ENCODE data around the gene DDX31. TPM values are rescaled to one million over a fixed set of nuclear protein-coding genes. Genes with fewer than 3 reads are reported as not detected.

Gene DDX31
- total and polyA plus RNA-seq, 9 donors = 9.7 to 19.6 (median 14.1) TPM

GRCh38 chr9:132557159-132557558, 112.6 kb downstream of the DDX31 start:
- TF ChIP-seq POLR2A (IDR thresholded peaks at IDR 0.05) (no peak), EP300 (IDR thresholded peaks at IDR 0.05) (no peak), CTCF (IDR thresholded peaks at IDR 0.05) (no peak)
- intact Hi-C loops (cut with DNase I) = no loop called here
- Histone ChIP-seq H3K27me3 (no peaks in the 10 kb centered on the region), H3K9me3 (no peaks in the 10 kb centered on the region), H3K4me1 (ENCODE audit: insufficient read depth) (no peaks in the 10 kb centered on the region), H3K27ac (no peak overlapping the region), H3K36me3 (no peaks in the 10 kb centered on the region), H3K4me3 (no peak overlapping the region)
- DNase-seq = no peak
- 54 to 62% (median 55%) methylated on average over 15 of the region's 15 CpGs for WGBS, 3 donors

DNA sequence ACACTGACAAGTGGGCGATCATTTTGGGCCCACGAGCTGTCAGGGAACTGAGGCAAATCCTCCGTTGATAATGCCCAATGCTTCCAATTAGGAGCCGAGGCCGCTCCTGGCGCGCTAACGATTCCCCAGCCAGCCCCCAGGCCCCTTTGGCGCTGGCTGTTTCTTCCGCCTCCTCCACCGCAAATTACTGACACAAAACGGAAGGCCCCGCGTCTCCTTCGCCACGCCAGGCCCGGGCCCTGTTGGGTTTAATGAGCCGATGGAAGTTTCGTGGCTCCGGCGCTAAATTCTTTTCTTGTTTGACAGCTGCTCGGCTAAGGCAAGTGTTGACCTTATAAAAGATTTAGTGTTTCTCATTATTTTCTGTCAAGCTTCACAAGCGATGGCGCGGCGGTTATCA, 113.1 kb downstream of the DDX31 start:
- no peak overlapping the region for H3K4me3 ChIP-seq
- TF ChIP-seq POLR2A (IDR thresholded peaks at IDR 0.05) (no peak), EP300 (IDR thresholded peaks at IDR 0.05) (no peak), CTCF (IDR thresholded peaks at IDR 0.05) (no peak)
- H3K27ac ChIP-seq = no peak overlapping the region
- H3K9me3 ChIP-seq = no peaks in the 10 kb centered on the region
- intact Hi-C loops (cut with DNase I) = no loop called here
- no peaks in the 10 kb centered on the region for H3K27me3 ChIP-seq
- no peak for DNase-seq
- no peaks in the 10 kb centered on the region for H3K4me1 ChIP-seq (ENCODE audit: insufficient read depth)
- 25 to 36% (median 27%) methylated on average over 26 of the region's 26 CpGs for whole genome bisulfite sequencing, 3 donors
- H3K36me3 ChIP-seq = no peaks in the 10 kb centered on the region

DNA sequence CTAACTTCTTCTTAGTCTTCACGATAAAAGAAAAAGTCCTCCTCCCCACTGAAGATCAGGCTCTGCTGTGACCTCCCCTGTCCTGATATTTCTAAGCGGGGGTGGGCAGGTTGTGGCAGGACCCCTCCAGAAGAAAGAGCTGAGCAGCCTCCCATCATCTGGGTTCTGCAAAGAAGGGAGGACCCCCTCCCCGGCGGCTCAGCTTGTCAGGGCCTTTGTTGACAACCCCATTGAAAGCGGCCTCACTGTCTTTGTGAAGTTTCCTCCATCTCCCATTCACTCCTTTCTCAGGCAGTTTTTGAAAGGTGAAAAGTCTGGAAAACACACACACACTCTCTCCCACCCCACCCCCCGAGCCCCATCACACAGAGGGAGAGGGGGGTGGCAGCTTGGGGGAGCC, 113.5 kb downstream of the DDX31 start:
- no peak for DNase-seq
- 35 to 46% (median 42%) methylated on average over 6 of the region's 6 CpGs for WGBS, 3 donors
- intact Hi-C loops (cut with DNase I) = no loop called here
- Histone ChIP-seq H3K9me3 (no peaks in the 10 kb centered on the region), H3K27ac (no peak overlapping the region), H3K27me3 (no peaks in the 10 kb centered on the region), H3K4me1 (ENCODE audit: insufficient read depth) (no peaks in the 10 kb centered on the region), H3K4me3 (no peak overlapping the region), H3K36me3 (no peaks in the 10 kb centered on the region)
- TF ChIP-seq CTCF (IDR thresholded peaks at IDR 0.05) (no peak), EP300 (IDR thresholded peaks at IDR 0.05) (no peak), POLR2A (IDR thresholded peaks at IDR 0.05) (no peak)

DNA sequence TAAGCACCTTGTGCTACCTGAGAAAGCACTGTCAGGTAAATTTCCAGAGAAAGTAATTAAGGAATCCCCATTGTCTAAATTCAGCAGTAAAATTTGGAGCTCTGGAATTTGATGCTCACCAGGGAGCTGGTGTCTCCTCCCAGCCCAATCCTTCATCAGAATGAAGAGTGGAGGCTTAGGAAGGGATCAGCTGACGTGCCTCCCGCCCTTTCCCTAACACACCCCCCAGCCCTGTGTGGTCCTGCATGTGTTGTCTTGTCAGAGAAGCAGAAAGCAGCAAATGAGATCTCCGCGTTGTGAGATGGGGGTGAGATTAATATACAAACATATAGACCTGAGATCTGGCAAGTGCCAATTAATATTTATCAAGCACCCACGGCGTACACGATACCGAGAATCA, 114.3 kb downstream of the DDX31 start:
- Histone ChIP-seq H3K9me3 (no peaks in the 10 kb centered on the region), H3K36me3 (no peaks in the 10 kb centered on the region), H3K4me3 (no peak overlapping the region), H3K4me1 (ENCODE audit: insufficient read depth) (no peaks in the 10 kb centered on the region), H3K27me3 (no peaks in the 10 kb centered on the region), H3K27ac (no peak overlapping the region)
- TF ChIP-seq CTCF (IDR thresholded peaks at IDR 0.05) (no peak), EP300 (IDR thresholded peaks at IDR 0.05) (no peak), POLR2A (IDR thresholded peaks at IDR 0.05) (no peak)
- DNase-seq = no peak
- intact Hi-C loops (cut with DNase I) = no loop called here
- 59 to 65% (median 63%) methylated on average over 8 of the region's 8 CpGs for WGBS, 3 donors

GRCh38 chr9:132554755-132555154, 115.0 kb downstream of the DDX31 start:
- H3K4me3 ChIP-seq = no peak overlapping the region
- DNase-seq = no peak
- H3K4me1 ChIP-seq (ENCODE audit: insufficient read depth) = no peaks in the 10 kb centered on the region
- 92 to 93% (median 92%) methylated on average over 2 of the region's 2 CpGs for WGBS, 3 donors
- intact Hi-C loops (cut with DNase I) = no loop called here
- TF ChIP-seq POLR2A (IDR thresholded peaks at IDR 0.05) = no peak
- no peak for TF ChIP-seq CTCF (IDR thresholded peaks at IDR 0.05)
- TF ChIP-seq EP300 (IDR thresholded peaks at IDR 0.05) = no peak
- H3K36me3 ChIP-seq = no peaks in the 10 kb centered on the region
- H3K9me3 ChIP-seq = no peaks in the 10 kb centered on the region
- no peaks in the 10 kb centered on the region for H3K27me3 ChIP-seq
- H3K27ac ChIP-seq = no peak overlapping the region
